Endothelial cell of umbilical vein (primary cell): ENCODE measurements around the gene PIK3C2G. TPM values are rescaled to one million over a fixed set of nuclear protein-coding genes. Genes with fewer than 3 reads are reported as not detected.

Source experiments
- BruUV-seq: library from RNA; stranded (reverse); fragments of 400-500 nt; replicated peaks from 2 replicates; lab custom pipeline; 2021; lab: Mats Ljungman, UMichigan
- CTCF ChIA-PET: fragments of 300-600, 350-600 bp; sonication (Branson Sonifier 250); formaldehyde crosslinking; loops from one replicate; lab custom pipeline; 2021; ENCODE audit warnings: antibody characterized with exemption, inconsistent platforms; lab: Charles Lee
- POLR2A ChIA-PET: fragments of 300-600, 350-600 bp; sonication (Branson Sonifier 250); formaldehyde crosslinking; loops from one replicate; lab custom pipeline; 2021; ENCODE audit warnings: antibody characterized with exemption, inconsistent platforms; lab: Charles Lee
- DNase-seq: peaks from one replicate; pipeline ENCODE4 v3.0.0-alpha.2; 2011; ENCODE audit warnings: low read depth, low spot score
- FAIRE-seq: peaks from 2 replicates; lab custom pipeline; 2011; peaks lifted over from hg19 to GRCh38; lab: Jason Lieb, UNC
- H2AFZ ChIP-seq: 2 replicates; pipeline ENCODE4 v1.6.0; 2012; ENCODE audit warnings: low read depth, low read length, control low read depth, inconsistent platforms
- H3K27ac ChIP-seq: 2 replicates; pipeline ENCODE4 v1.5.1; 2011; ENCODE audit warnings: low read depth, mild to moderate bottlenecking, control low read depth, low read length, moderate library complexity; ENCODE audit not compliant: insufficient read depth
- H3K27me3 ChIP-seq, 2 experiments: 2 replicates each; pipeline versions ENCODE4 v1.6.0 to v1.6.1; 2011; ENCODE audit warnings: low read length in 2 of 2, mixed read lengths in 1 of 2; ENCODE audit not compliant: control insufficient read depth in 2 of 2, insufficient read depth in 2 of 2
- H3K36me3 ChIP-seq, 2 experiments: 2 replicates in 1 of 2; 3 replicates in 1 of 2; pipeline ENCODE4 v1.5.1; 2011; ENCODE audit warnings: low read length in 2 of 2, mild to moderate bottlenecking in 1 of 2, moderate library complexity in 1 of 2; ENCODE audit not compliant: control insufficient read depth in 2 of 2, insufficient read depth in 2 of 2; ENCODE audit errors: extremely low read depth in 1 of 2
- H3K4me1 ChIP-seq: 3 replicates; pipeline ENCODE4 v1.5.1; 2011; ENCODE audit warnings: mild to moderate bottlenecking, low read length; ENCODE audit not compliant: control insufficient read depth, insufficient read depth; ENCODE audit errors: extremely low read depth
- H3K4me2 ChIP-seq: 2 replicates; pipeline ENCODE4 v1.6.1; 2011; ENCODE audit warnings: low read length, control low read depth, mixed read lengths; ENCODE audit not compliant: insufficient read depth
- H3K4me3 ChIP-seq, 3 experiments: fragments of 200-600 bp in 1 of 3; sonication (generic), shearing (Covaris generic) in 1 of 3; replicated peaks in 1 of 3; 2 replicates each; pipeline ENCODE4 v1.5.1; 2011 to 2016; ENCODE audit warnings: control low read depth in 3 of 3, low read length in 3 of 3, mild to moderate bottlenecking in 2 of 3, inconsistent platforms in 1 of 3, low read depth in 1 of 3, moderate library complexity in 1 of 3; ENCODE audit not compliant: insufficient read depth in 1 of 3
- H3K79me2 ChIP-seq: 2 replicates; pipeline ENCODE4 v1.6.0; 2012; ENCODE audit warnings: low read length, inconsistent platforms; ENCODE audit not compliant: control insufficient read depth, insufficient read depth
- H3K9ac ChIP-seq: replicated peaks from 2 replicates; pipeline ENCODE3; 2011; ENCODE audit warnings: low read length, control low read depth; ENCODE audit not compliant: insufficient read depth; ENCODE audit errors: extremely low read depth
- H3K9me1 ChIP-seq: replicated peaks from 3 replicates; pipeline ENCODE4 v1.6.0; 2011; ENCODE audit warnings: mild to moderate bottlenecking, low read length; ENCODE audit not compliant: control insufficient read depth, insufficient read depth; ENCODE audit errors: extremely low read depth
- H3K9me3 ChIP-seq: replicated peaks from 2 replicates; pipeline ENCODE4 v1.5.1; 2012; ENCODE audit warnings: low read length, inconsistent platforms; ENCODE audit not compliant: control insufficient read depth, insufficient read depth
- H4K20me1 ChIP-seq: replicated peaks from 2 replicates; pipeline ENCODE3; 2011; ENCODE audit warnings: mild to moderate bottlenecking, low read length; ENCODE audit not compliant: control insufficient read depth, insufficient read depth; ENCODE audit errors: extremely low read depth
- CTCF ChIP-seq, 2 donors: IDR thresholded peaks; 1 replicate in 1 of 2; 2 replicates in 1 of 2; pipeline ENCODE4 v1.5.1; 2011; ENCODE audit warnings: low read length in 2 of 2, mild to moderate bottlenecking in 2 of 2, moderate library complexity in 2 of 2, control low read depth in 1 of 2, inconsistent platforms in 1 of 2, low read depth in 1 of 2; ENCODE audit not compliant: insufficient read depth in 1 of 2; ENCODE audit errors: extremely low read depth in 1 of 2
- EZH2 ChIP-seq: IDR thresholded peaks from 2 replicates; pipeline ENCODE4 v1.6.1; 2012; ENCODE audit warnings: borderline replicate concordance, low read depth, mild to moderate bottlenecking, moderate library complexity, low read length, inconsistent platforms; ENCODE audit not compliant: severe bottlenecking
- FOS ChIP-seq: IDR thresholded peaks from 2 replicates; pipeline ENCODE4 v1.6.1; 2011; ENCODE audit warnings: mild to moderate bottlenecking, low read length, moderate library complexity, borderline replicate concordance; ENCODE audit not compliant: insufficient read depth
- GATA2 ChIP-seq: IDR thresholded peaks from 2 replicates; pipeline ENCODE4 v1.7.0; 2011; ENCODE audit warnings: low read depth, mild to moderate bottlenecking, moderate library complexity, mixed read lengths, low read length; ENCODE audit not compliant: insufficient read length, insufficient read depth
- JUN ChIP-seq: IDR thresholded peaks from 2 replicates; pipeline ENCODE4 v1.6.1; 2011; ENCODE audit warnings: borderline replicate concordance, low read depth; ENCODE audit not compliant: insufficient read length, insufficient read depth
- MYC ChIP-seq: IDR thresholded peaks from one replicate; pipeline ENCODE4 v1.6.1; 2011; ENCODE audit warnings: mild to moderate bottlenecking, low read depth, low read length
- POLR2A ChIP-seq: IDR thresholded peaks from 2 replicates; pipeline ENCODE4 v1.6.1; 2012; ENCODE audit warnings: low read depth, mild to moderate bottlenecking, control low read depth, low read length
- POLR2AphosphoS5 ChIP-seq: IDR thresholded peaks from 2 replicates; pipeline ENCODE4 v1.6.1; 2012; ENCODE audit warnings: low read depth, mild to moderate bottlenecking, control low read depth, low read length, moderate library complexity; ENCODE audit not compliant: insufficient read depth
- dilution Hi-C: fragments of 300-500 bp; cut with MboI; formaldehyde crosslinking; loops from one replicate; pipeline ENCODE4 v1.15.0; 2019; ENCODE audit warnings: low sequenced_read_pairs; ENCODE audit not compliant: extremely low pct_ligation_motif_present
- intact Hi-C: fragments of 100-400 bp; cut with micrococcal nuclease; formaldehyde crosslinking; loops from one replicate; pipeline ENCODE4 v1.10.0; 2022
- polyA plus RNA-seq, 4 experiments: library from polyadenylated mRNA; depleted of rRNA in 3 of 4; stranded (reverse) in 3 of 4; unstranded in 1 of 4; fragments of >200 nt; gene quantifications; 2 replicates each; pipeline versions ENCODE4 v1.2.1 to v1.2.3, GENCODE V29; 2011 to 2012; ENCODE audit warnings: missing spikeins in 1 of 4
- total RNA-seq: library from RNA; stranded (reverse); gene quantifications from 2 replicates; pipeline ENCODE4 v1.2.3, GENCODE V29; 2021
- TF ChIP-seq, protein P1 (sequence below): IDR thresholded peaks from 2 replicates; pipeline ENCODE4 v1.6.1; 2011; ENCODE audit not compliant: insufficient read depth, insufficient read length

Gene PIK3C2G
- total and polyA plus RNA-seq, 2 donors (not counting 3 experiments of a cell fraction or from before 2014, with no cell fraction given) = not detected

GRCh38 chr12:18549598-18549997, 288.3 kb downstream of the PIK3C2G start:
- H3K4me2 ChIP-seq = no peak overlapping the region
- H3K9me3 ChIP-seq = no peaks in the 10 kb centered on the region
- H3K79me2 ChIP-seq = no peaks in the 10 kb centered on the region
- TF ChIP-seq CTCF (IDR thresholded peaks at IDR 0.05; ENCODE audit: extremely low read depth in 1 of 2, insufficient read depth in 1 of 2, low read depth in 1 of 2, low read length in 2 of 2) = no peak
- TF ChIP-seq JUN = no peak
- TF ChIP-seq MYC = no peak
- TF ChIP-seq, protein P1, sequence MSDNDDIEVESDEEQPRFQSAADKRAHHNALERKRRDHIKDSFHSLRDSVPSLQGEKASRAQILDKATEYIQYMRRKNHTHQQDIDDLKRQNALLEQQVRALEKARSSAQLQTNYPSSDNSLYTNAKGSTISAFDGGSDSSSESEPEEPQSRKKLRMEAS = no peak
- TF ChIP-seq GATA2 = no peak
- TF ChIP-seq POLR2AphosphoS5 = no peak
- TF ChIP-seq FOS = no peak
- TF ChIP-seq POLR2A = no peak
- no peak for TF ChIP-seq EZH2
- ChIA-PET POLR2A (no interaction called here), CTCF (no interaction called here)
- no peaks in the 10 kb centered on the region for H3K27me3 ChIP-seq
- no peaks in the 10 kb centered on the region for H3K36me3 ChIP-seq
- no peak overlapping the region for H3K4me3 ChIP-seq
- intact Hi-C loops (no loop called here), dilution Hi-C loops (no loop called here)
- DNase-seq (no peak), FAIRE-seq (no peak)
- no peak overlapping the region for H2AFZ ChIP-seq
- H4K20me1 ChIP-seq = no peaks in the 10 kb centered on the region
- H3K9me1 ChIP-seq = no peaks in the 10 kb centered on the region
- H3K4me1 ChIP-seq = no peaks in the 10 kb centered on the region
- H3K9ac ChIP-seq = no peak overlapping the region
- H3K27ac ChIP-seq = no peak overlapping the region
- BruUV-seq = no TSS peak
